Measurements from ENCODE around the gene RRAS.

DNA sequence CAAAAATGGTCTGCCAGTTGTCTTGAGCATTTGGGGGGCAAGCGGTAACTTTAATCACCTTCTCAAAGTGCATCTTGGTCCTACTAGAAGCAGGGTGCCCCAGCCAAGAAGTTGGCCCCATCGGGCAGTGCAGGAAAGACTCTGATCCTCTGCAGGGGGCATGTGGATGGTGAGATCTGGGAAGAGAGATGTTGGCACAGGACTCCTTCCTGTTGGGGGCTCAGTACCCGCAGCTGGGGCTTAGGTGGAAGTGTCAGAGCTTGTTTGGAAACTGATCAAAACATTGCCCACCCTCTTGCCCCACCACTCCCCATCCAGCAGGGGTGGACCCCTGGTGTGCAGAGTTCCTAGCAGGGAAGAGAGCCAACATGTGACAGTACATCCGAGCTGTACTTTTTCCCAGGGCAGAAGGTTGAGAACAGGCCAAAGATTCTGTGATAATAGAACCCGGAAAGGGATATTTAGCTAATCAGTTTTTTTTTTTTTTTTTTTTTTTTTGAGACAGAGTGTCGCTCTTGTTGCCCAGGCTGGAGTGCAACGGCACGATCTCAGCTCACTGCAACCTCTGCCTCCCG lies 8.8 kb downstream of the RRAS start:
- TF ChIP-seq, protein P1, sequence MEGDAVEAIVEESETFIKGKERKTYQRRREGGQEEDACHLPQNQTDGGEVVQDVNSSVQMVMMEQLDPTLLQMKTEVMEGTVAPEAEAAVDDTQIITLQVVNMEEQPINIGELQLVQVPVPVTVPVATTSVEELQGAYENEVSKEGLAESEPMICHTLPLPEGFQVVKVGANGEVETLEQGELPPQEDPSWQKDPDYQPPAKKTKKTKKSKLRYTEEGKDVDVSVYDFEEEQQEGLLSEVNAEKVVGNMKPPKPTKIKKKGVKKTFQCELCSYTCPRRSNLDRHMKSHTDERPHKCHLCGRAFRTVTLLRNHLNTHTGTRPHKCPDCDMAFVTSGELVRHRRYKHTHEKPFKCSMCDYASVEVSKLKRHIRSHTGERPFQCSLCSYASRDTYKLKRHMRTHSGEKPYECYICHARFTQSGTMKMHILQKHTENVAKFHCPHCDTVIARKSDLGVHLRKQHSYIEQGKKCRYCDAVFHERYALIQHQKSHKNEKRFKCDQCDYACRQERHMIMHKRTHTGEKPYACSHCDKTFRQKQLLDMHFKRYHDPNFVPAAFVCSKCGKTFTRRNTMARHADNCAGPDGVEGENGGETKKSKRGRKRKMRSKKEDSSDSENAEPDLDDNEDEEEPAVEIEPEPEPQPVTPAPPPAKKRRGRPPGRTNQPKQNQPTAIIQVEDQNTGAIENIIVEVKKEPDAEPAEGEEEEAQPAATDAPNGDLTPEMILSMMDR (IDR thresholded peaks at IDR 0.05 in 2 of 3, conservative IDR thresholded peaks at IDR 0.05 in 1 of 3; ENCODE audit: borderline replicate concordance in 1 of 3, insufficient read depth in 1 of 3, low read depth in 2 of 3, low read length in 2 of 3): no peak
- TF ChIP-seq POLR2A (IDR thresholded peaks at IDR 0.05; ENCODE audit: borderline replicate concordance, extremely low read depth, insufficient read depth, insufficient read length): no peak
- TF ChIP-seq SP1 (IDR thresholded peaks at IDR 0.05; ENCODE audit: low read depth): no peak
- no peak for TF ChIP-seq SRF (IDR thresholded peaks at IDR 0.05; ENCODE audit: low read depth)
- no peak for TF ChIP-seq JUND (IDR thresholded peaks at IDR 0.05)

Measured in HCT116 (cell line).